C4-2B (cell line): ENCODE results near the gene INPP5D.

ENCODE experiments used
- H3K27ac ChIP-seq: fragments of 450-650 bp; 2 replicates; pipeline ENCODE4 v1.5.1; 2017
- ZFX ChIP-seq: fragments of 450-650 bp; IDR thresholded peaks from 2 replicates; pipeline ENCODE4 v1.6.1; 2017
- TF ChIP-seq, protein P1 (sequence below): fragments of 450-650 bp; conservative IDR thresholded peaks from 2 replicates; pipeline ENCODE4 v1.5.1; 2017; ENCODE audit warnings: mild to moderate bottlenecking

The INPP5D gene

DNA sequence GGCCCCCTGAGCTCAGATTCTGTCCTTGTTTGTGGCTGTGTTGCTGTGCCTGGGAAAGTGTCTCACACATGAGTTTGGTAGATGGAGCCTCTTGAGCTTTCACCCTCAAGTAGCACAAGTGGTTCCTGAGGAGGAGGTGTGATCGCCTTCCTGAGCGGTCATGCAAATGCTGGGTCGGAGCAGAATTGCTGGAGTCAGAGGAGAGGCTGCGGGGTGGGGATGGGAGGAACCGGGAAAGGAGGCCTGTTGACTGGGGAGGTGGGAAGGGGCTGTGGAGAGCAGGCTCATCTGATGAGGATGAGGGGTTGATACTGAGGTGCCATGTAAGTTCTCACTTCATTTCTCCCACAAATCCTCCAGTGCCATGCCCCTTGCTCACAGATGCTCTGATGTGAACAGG, 142.9 kb downstream of the INPP5D start:
- no peak for TF ChIP-seq ZFX
- TF ChIP-seq, protein P1, sequence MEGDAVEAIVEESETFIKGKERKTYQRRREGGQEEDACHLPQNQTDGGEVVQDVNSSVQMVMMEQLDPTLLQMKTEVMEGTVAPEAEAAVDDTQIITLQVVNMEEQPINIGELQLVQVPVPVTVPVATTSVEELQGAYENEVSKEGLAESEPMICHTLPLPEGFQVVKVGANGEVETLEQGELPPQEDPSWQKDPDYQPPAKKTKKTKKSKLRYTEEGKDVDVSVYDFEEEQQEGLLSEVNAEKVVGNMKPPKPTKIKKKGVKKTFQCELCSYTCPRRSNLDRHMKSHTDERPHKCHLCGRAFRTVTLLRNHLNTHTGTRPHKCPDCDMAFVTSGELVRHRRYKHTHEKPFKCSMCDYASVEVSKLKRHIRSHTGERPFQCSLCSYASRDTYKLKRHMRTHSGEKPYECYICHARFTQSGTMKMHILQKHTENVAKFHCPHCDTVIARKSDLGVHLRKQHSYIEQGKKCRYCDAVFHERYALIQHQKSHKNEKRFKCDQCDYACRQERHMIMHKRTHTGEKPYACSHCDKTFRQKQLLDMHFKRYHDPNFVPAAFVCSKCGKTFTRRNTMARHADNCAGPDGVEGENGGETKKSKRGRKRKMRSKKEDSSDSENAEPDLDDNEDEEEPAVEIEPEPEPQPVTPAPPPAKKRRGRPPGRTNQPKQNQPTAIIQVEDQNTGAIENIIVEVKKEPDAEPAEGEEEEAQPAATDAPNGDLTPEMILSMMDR, result no peak
- H3K27ac ChIP-seq, result no peak overlapping the region

DNA sequence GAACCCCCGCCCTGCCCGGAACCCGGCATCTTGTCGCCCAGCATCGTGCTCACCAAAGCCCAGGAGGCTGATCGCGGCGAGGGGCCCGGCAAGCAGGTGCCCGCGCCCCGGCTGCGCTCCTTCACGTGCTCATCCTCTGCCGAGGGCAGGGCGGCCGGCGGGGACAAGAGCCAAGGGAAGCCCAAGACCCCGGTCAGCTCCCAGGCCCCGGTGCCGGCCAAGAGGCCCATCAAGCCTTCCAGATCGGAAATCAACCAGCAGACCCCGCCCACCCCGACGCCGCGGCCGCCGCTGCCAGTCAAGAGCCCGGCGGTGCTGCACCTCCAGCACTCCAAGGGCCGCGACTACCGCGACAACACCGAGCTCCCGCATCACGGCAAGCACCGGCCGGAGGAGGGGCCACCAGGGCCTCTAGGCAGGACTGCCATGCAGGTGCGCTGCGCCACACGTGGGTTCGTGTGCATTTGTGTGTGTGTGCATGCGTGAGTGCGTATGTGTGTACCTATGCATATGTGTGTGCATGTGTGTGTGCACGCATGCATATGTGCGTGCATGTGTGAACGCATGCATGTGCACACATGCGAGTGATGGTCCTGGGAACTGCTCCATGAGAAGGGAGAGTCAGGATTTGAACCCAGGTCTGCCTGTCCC, 144.3 kb downstream of the INPP5D start:
- TF ChIP-seq, protein P1, result no peak
- no peak for TF ChIP-seq ZFX
- no peak overlapping the region for H3K27ac ChIP-seq

DNA sequence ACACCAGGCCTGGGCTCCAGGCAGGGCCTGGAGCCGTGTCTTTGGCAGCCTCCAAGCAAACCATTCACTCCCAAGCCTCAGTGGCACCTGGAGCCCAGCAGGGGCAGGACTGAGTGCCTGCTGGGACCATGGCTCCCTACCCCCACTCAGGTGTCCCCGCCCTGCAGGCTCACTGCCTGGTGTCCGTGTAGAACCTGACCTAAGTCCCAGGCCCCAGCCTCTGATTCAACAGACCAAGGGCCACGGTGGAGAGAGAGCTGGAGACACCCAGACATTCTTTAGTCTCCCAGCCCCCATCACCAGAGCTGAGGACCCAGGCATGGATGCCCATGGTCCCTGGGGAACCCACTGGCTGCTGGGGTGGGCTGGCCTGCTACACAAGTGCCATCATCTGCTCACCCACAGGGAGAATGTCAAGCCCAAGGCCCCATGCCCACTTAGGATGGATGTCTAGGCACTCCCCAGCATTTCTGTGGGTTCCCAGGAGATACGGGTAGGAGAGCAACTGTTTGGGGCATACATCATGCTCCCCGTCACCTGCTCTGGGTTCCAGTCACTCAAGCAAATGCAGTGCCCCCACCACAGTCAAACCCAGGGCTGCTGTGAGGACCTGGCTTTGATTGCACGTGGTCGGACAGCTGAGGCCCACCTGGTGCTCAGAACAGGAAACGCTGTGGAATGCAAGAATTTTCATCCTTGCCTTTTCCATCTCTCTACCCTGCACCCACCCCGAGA, 148.4 kb downstream of the INPP5D start:
- H3K27ac ChIP-seq, result no peak overlapping the region
- TF ChIP-seq, protein P1, result no peak
- no peak for TF ChIP-seq ZFX

DNA sequence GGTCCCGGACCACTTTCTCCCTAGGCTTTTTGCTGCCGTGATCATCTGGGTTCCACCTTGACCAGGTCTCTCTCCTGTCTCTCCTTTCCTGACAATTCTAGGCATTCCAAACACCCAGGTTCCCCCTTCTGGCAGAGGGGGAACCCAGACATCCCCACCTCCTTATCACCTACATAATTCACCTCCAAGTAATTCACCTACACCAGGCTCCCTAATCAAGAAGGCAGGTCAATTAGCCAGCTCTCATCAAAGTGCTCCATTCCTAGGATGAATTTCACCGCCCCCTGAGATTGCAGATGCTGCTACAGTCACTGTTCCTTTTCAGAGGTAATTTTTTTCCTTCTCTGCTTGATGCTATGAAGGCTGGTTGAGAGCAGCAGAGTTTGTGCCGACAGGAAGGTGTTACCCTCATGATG, 149.0 kb downstream of the INPP5D start:
- H3K27ac ChIP-seq, result no peak overlapping the region
- TF ChIP-seq, protein P1, result no peak
- TF ChIP-seq ZFX, result no peak

DNA sequence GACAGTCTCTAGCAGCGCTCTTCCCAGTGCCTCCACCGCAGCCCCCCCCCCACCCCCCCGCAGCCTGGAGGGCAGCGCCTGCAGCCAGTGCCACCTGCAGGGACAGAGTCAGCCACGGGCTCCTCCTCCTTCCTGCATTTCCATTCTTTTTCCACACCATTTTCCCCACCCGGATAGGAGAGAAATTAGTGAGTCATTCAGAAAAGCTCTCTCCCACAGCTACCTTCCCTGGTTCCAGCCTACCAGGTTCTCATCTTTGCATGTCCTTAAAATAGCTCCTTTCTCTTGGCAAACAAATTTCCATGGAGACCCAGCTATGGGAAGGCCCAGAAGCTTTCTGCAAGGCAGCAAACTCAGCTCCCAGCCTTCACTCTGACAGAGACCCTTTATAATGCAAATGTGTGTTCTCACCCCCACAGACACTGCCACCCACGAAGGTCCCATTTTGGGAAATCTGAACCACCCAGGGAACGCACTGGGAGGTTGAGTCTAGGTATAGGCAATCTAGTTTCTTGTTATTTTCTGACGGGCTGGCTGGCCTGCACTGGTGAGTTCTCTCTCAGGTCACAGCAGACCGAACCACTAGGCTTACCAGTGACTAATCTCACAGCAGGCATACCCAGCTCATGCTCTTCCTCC, 149.5 kb downstream of the INPP5D start:
- no peak overlapping the region for H3K27ac ChIP-seq
- TF ChIP-seq ZFX, result no peak

DNA sequence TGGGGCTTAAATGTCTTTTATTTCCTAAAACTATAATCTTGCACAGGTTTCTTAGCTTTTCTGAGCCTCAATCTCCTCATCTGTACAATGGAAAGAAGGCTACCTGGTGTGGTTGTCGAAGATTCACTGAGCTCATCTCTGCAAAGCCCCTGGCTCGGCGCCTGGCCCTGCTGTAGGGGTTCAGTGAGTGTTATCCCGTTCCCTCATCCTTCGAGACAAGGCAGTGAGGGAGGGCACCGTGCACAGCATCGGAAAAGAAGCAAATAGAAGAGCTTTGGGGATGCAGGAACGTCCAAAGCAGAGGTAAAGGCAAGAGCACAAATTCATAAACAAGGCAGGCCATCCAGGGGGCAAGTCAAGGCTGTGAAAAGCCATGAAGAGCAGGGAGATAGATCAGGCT, 150.1 kb downstream of the INPP5D start:
- no peak overlapping the region for H3K27ac ChIP-seq
- TF ChIP-seq, protein P1, result no peak
- TF ChIP-seq ZFX, result no peak

DNA sequence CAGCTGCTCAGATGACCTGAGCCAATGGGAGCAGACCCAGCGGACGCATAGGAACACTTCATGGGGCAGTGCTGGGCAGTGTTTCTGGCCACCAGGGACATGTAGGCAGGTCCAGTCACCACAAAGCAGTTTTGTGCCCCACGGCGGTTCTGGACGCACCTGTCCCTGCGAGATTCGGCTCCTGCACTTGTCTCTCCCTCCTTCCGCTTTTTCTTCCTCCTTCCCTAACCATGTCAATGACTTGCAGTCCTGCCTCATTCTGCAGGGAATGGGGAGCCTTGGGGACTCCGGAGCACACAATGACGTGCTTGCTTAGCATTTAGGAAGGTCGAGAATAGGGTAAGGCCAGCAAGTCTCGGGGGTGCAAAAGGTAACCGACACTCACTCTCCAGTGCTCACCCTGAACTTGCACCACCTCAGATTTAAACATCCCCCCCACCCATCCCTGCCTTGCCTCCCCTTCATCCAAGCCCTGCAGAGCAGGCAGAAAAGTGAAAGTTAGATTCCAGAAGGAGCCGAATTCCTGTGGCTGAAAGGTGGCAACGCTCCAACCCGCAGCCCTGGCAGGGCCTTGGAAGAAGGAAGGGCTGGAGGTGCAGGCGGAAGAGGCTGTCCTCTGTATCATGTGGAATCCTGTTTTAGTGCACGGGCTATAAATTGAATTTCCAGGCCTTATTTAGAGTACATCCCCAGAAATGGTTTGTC, 150.9 kb downstream of the INPP5D start:
- no peak overlapping the region for H3K27ac ChIP-seq
- TF ChIP-seq ZFX, result no peak
- TF ChIP-seq, protein P1, result no peak
